ENCODE results near the gene VSIR.

VSIR gene

GRCh38 chr10:71741029-71741428, 32.3 kb downstream of the VSIR start:
- DNase-seq (ENCODE audit: low read depth), result no peak
- no peak overlapping the region for H3K4me3 ChIP-seq (ENCODE audit: low read length)
- TF ChIP-seq CTCF (IDR thresholded peaks at IDR 0.05; ENCODE audit: insufficient read depth, low read depth, low read length, missing control alignments), result no peak

- TF ChIP-seq CTCF (IDR thresholded peaks at IDR 0.05; ENCODE audit: insufficient read depth, low read depth, low read length, missing control alignments), result peak; percentile 17
- DNase-seq (ENCODE audit: low read depth), result peak; percentile 90
- H3K4me3 ChIP-seq (ENCODE audit: low read length), result no peak overlapping the region
Observed at GRCh38 chr10:71740069-71740653, 33.2 kb downstream of the VSIR start.

GRCh38 chr10:71739358-71739900, 33.9 kb downstream of the VSIR start:
- no peak for DNase-seq (ENCODE audit: low read depth)
- TF ChIP-seq CTCF (IDR thresholded peaks at IDR 0.05; ENCODE audit: insufficient read depth, low read depth, low read length, missing control alignments), result no peak
- no peak overlapping the region for H3K4me3 ChIP-seq (ENCODE audit: low read length)

- DNase-seq (ENCODE audit: low read depth), result no peak
- H3K4me3 ChIP-seq (ENCODE audit: low read length), result no peak overlapping the region
- no peak for TF ChIP-seq CTCF (IDR thresholded peaks at IDR 0.05; ENCODE audit: insufficient read depth, low read depth, low read length, missing control alignments)
Observed at GRCh38 chr10:71737834-71738197, 35.5 kb downstream of the VSIR start.

GRCh38 chr10:71737001-71737833, 36.1 kb downstream of the VSIR start:
- peak; percentile 45 for DNase-seq (ENCODE audit: low read depth)
- H3K4me3 ChIP-seq (ENCODE audit: low read length), result no peak overlapping the region
- TF ChIP-seq CTCF (IDR thresholded peaks at IDR 0.05; ENCODE audit: insufficient read depth, low read depth, low read length, missing control alignments), result no peak

- no peak overlapping the region for H3K4me3 ChIP-seq (ENCODE audit: low read length)
- no peak for TF ChIP-seq CTCF (IDR thresholded peaks at IDR 0.05; ENCODE audit: insufficient read depth, low read depth, low read length, missing control alignments)
- no peak for DNase-seq (ENCODE audit: low read depth)
Observed at GRCh38 chr10:71736570-71736952, 36.8 kb downstream of the VSIR start.
